ENCODE measurements around the gene RFTN1. TPM values are rescaled to one million over a fixed set of nuclear protein-coding genes. Genes with fewer than 3 reads are reported as not detected.

The RFTN1 gene
- total and polyA plus RNA-seq, 9 of the 15 experiments (the other 6 are each of a cell fraction or from before 2014, with no cell fraction given) = 0.08 to 0.51 (median 0.11) TPM; not detected in 6

DNA sequence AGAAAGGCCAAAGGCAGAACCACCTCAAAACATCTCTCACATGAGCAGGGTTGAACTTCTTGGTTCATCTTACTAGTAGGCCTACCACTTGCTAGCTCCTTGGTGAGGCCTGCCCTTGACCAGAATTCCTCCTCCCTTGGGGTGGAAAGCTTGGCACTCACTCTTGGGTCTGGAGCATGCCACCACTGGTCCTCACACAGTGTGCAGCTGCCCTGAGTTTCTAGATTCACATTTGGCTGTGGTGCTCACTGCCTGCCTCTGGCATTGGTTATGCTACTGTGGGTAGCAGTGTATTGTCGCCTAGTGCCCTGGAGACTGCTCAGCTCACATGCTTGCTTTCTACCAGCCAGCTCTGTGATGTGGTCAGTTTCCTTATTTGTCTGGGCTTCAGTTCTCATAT lies 224.8 kb downstream of the RFTN1 start:
- BruUV-seq (replicated peaks) = no TSS peak
- no peak for FAIRE-seq
- Histone ChIP-seq H3K27me3 (ENCODE audit: control insufficient read depth in 2 of 2, insufficient read depth in 2 of 2, low read length in 2 of 2) (no peaks in the 10 kb centered on the region), H3K27ac (ENCODE audit: extremely low read depth, low read depth, low read length) (no peak overlapping the region), H3K9me3 (replicated peaks; ENCODE audit: control insufficient read depth, insufficient read depth, low read depth, low read length) (peaks cover 4% of the 10 kb centered on the region), H3K79me2 (ENCODE audit: control insufficient read depth, insufficient read depth, low read length) (peaks cover 38% of the 10 kb centered on the region), H3K4me1 (replicated peaks in 1 of 2; ENCODE audit: control insufficient read depth in 2 of 2, insufficient read depth in 2 of 2, low read length in 2 of 2) (peaks cover 2 to 42% of the 10 kb centered on the region in 2 experiments; a peak in 4 of 5 replicates), H2AFZ (ENCODE audit: low read depth, low read length) (no peak overlapping the region), H3K9me1 (ENCODE audit: control insufficient read depth, insufficient read depth, low read length) (no peaks in the 10 kb centered on the region), H3K9ac (ENCODE audit: insufficient read depth in 1 of 2, low read depth in 2 of 2, low read length in 2 of 2) (peak overlapping the region in 1 of 2 experiments; percentile 14; a peak in 1 of 4 replicates), H3K4me3 (no peak overlapping the region), H3K4me2 (ENCODE audit: insufficient read depth, low read length) (no peak overlapping the region), H3K36me3 (ENCODE audit: control insufficient read depth, insufficient read depth, low read length) (peaks cover 88% of the 10 kb centered on the region), H4K20me1 (replicated peaks; ENCODE audit: control insufficient read depth, insufficient read depth, low read length) (no peaks in the 10 kb centered on the region)
- in situ Hi-C loops (cut with MboI) (loop anchor here (5.0 kb wide), 1 partner anchor 264 kb away; no protein-coding TSS in a partner anchor), intact Hi-C loops (cut with micrococcal nuclease) (no loop called here)
- DNase-seq (ENCODE audit: extremely low read depth in 1 of 4, low spot score in 3 of 4) = no peak
- ATAC-seq = no peak; the same call in 2 of the 3 replicates
- 100% methylated on average over 1 of the region's 1 CpG for WGBS (ENCODE audit: insufficient coverage, low coverage, missing lambda C conversion rate)
- ChIA-PET CTCF (ENCODE audit: low intra/inter-chr PET ratio) (interaction anchor here (0.6 kb wide), 1 partner anchor 261 kb away, joined by 3 read pairs; no protein-coding TSS in a partner anchor), POLR2A (interaction anchor here (0.5 to 1.4 kb wide), 4 partner anchors 10 to 310 kb away, joined by 4 to 7 read pairs (median 4); no protein-coding TSS in a partner anchor)
- TF ChIP-seq PPARD (CRISPR knock-in tag; IDR thresholded peaks at IDR 0.05) (no peak), WHSC1 (IDR thresholded peaks at IDR 0.05; ENCODE audit: low read length) (peak; percentile 68), SAFB (IDR thresholded peaks at IDR 0.05; ENCODE audit: borderline replicate concordance, low read depth, low read length) (no peak)

DNA sequence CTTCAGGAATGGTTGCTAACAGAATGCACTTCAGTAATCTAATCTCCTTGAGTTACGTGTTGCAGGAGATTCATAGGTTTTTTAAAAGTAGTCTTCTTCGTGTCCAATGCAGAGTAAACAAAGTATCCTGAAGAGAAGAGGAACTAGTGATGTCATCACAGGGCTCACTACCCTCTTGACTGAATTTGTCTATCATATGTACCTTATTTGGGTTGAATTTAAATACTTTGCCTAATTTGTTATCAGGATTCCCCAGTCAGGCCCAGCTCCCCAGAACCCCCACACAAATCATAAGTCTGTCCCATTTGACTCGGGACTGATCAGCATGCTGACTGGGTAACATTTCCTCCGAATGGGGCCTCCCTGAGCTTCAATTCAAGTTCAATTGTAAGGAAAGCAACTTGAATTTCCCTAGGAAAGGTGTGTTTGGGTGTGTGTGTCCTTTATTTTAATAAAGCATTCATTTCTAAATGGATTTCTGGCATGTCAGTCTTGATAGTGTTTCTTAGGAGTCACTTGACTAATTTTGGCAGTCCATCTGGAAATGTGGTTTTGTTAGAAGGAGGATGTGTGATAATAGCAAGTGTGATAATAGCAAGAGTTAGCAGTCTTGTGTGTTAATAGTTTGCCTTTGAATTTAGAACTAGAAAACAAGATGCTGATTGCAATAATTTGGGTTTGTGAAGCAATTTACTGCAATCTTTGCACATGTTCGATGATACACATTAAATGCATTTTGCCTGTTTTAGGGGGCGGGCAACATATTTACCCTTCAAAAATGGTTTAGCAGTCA lies 226.6 kb downstream of the RFTN1 start:
- peak overlapping the region; percentile 29; the same call in 1 of the 3 replicates for H3K27ac ChIP-seq (ENCODE audit: extremely low read depth, low read depth, low read length)
- H3K9me3 ChIP-seq (replicated peaks; ENCODE audit: control insufficient read depth, insufficient read depth, low read depth, low read length) = no peaks in the 10 kb centered on the region; the same call in 1 of the 2 replicates
- peak; percentile 23 for ATAC-seq
- WGBS (ENCODE audit: insufficient coverage, low coverage, missing lambda C conversion rate) = 33% methylated on average over 6 of the region's 6 CpGs
- H3K36me3 ChIP-seq (ENCODE audit: control insufficient read depth, insufficient read depth, low read length) = peaks cover 92% of the 10 kb centered on the region
- H3K4me3 ChIP-seq = no peak overlapping the region
- H2AFZ ChIP-seq (ENCODE audit: low read depth, low read length) = no peak overlapping the region
- intact Hi-C loops (cut with micrococcal nuclease) (no loop called here), in situ Hi-C loops (cut with MboI) (loop anchor here (5.0 kb wide), 1 partner anchor 265 kb away; no protein-coding TSS in a partner anchor)
- CTCF ChIA-PET (ENCODE audit: low intra/inter-chr PET ratio) = no interaction called here
- no peaks in the 10 kb centered on the region for H4K20me1 ChIP-seq (replicated peaks; ENCODE audit: control insufficient read depth, insufficient read depth, low read length)
- FAIRE-seq = no peak
- peak overlapping the region; percentile 4; the same call in 1 of the 2 replicates for H3K4me2 ChIP-seq (ENCODE audit: insufficient read depth, low read length)
- peaks cover 2 to 42% of the 10 kb centered on the region in 2 experiments; a peak in 4 of 5 replicates for H3K4me1 ChIP-seq (replicated peaks in 1 of 2; ENCODE audit: control insufficient read depth in 2 of 2, insufficient read depth in 2 of 2, low read length in 2 of 2)
- no peaks in the 10 kb centered on the region for H3K9me1 ChIP-seq (ENCODE audit: control insufficient read depth, insufficient read depth, low read length)
- no peaks in the 10 kb centered on the region for H3K27me3 ChIP-seq (ENCODE audit: control insufficient read depth in 2 of 2, insufficient read depth in 2 of 2, low read length in 2 of 2)
- no peak overlapping the region for H3K9ac ChIP-seq (ENCODE audit: insufficient read depth in 1 of 2, low read depth in 2 of 2, low read length in 2 of 2)
- no TSS peak for BruUV-seq (replicated peaks)
- POLR2A ChIA-PET = interaction anchor here (0.9 to 1.3 kb wide), 4 partner anchors 11 to 209 kb away, joined by 3 to 4 read pairs (median 3); no protein-coding TSS in a partner anchor
- peak in 2 of 4 experiments; percentile 32 to 36 for DNase-seq (ENCODE audit: extremely low read depth in 1 of 4, low spot score in 3 of 4)
- H3K79me2 ChIP-seq (ENCODE audit: control insufficient read depth, insufficient read depth, low read length) = peaks cover 23% of the 10 kb centered on the region
- TF ChIP-seq ZNF583 (CRISPR knock-in tag; IDR thresholded peaks at IDR 0.05) (0 out of 2 replicates have a peak, but pooled peaks have one; percentile 10), ZFX (CRISPR knock-in tag; IDR thresholded peaks at IDR 0.05) (0 out of 2 replicates have a peak, but pooled peaks have one; percentile 30), PHF20 (IDR thresholded peaks at IDR 0.05; ENCODE audit: partially characterized antibody) (no peak), ATF1 (CRISPR knock-in tag; IDR thresholded peaks at IDR 0.05) (no peak), ATF1 (tag; IDR thresholded peaks at IDR 0.05) (peak; percentile 43; the same call in 1 of the 2 replicates), CEBPG (CRISPR knock-in tag; IDR thresholded peaks at IDR 0.05) (no peak), CEBPG (tag; conservative IDR thresholded peaks at IDR 0.05 in 1 of 2, IDR thresholded peaks at IDR 0.05 in 1 of 2) (peak; percentile 52; a peak in 3 of 4 replicates), ATF7 (IDR thresholded peaks at IDR 0.05) (peak; percentile 82), JUND (IDR thresholded peaks at IDR 0.05; ENCODE audit: borderline replicate concordance, low read depth, low read length) (peak; percentile 45; the same call in 1 of the 2 replicates), JUND (tag; IDR thresholded peaks at IDR 0.05; ENCODE audit: borderline replicate concordance, low read depth, low read length) (peak; percentile 35; the same call in 2 of the 3 replicates)
- TF ChIP-seq, protein P1, sequence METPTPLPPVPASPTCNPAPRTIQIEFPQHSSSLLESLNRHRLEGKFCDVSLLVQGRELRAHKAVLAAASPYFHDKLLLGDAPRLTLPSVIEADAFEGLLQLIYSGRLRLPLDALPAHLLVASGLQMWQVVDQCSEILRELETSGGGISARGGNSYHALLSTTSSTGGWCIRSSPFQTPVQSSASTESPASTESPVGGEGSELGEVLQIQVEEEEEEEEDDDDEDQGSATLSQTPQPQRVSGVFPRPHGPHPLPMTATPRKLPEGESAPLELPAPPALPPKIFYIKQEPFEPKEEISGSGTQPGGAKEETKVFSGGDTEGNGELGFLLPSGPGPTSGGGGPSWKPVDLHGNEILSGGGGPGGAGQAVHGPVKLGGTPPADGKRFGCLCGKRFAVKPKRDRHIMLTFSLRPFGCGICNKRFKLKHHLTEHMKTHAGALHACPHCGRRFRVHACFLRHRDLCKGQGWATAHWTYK (CRISPR knock-in tag; IDR thresholded peaks at IDR 0.05) = 0 out of 2 replicates have a peak, but pooled peaks have one; percentile 43
